Measurements from ENCODE around the gene PCSK6. TPM values are rescaled to one million over a fixed set of nuclear protein-coding genes. Genes with fewer than 3 reads are reported as not detected.

PCSK6 gene
- total RNA-seq, 4 donors from 2014 or later, result 12.8 to 23.2 (median 18.4) TPM

DNA sequence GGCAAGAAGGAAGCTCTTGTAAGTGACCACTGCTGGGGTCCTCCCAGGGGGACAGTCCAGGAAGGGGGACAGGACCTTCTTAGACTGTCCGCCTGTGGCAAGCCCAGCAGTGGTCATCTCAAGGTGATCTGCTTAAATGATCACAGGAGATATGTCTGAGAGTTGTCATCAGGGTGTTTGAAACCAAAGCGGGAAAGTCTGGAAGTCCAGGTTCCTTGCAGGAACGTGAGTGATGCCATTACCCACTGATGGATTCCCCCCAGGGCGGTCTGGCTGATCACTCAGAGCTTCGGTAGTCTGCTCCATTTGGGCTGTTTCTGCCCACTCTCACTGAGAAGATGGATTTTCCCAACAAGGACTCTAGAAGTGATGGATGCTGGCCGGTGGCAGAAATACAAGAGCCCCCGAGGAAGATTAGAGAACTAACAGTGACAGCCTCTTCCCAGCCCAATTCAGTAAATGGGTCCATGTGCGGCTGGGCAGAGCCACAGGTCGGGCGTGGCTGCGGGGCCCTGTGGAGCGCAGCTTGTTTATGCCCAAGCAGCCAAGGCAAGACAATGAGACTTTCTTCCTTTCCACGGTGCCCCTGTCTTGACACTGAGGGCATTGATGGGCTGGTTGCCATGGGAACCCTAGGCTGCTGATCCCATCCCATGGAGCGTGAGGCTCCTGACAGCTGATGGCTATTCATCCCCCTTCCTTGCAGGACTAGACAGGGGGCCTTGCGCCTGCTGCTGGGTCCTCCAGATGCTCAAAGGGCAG, 9.5 kb downstream of the PCSK6 start:
- Histone ChIP-seq H3K27me3 (peaks cover 4% of the 10 kb centered on the region), H3K9me3 (no peaks in the 10 kb centered on the region), H3K4me3 (no peak overlapping the region), H3K27ac (no peak overlapping the region), H3K36me3 (no peaks in the 10 kb centered on the region), H3K4me1 (no peaks in the 10 kb centered on the region)
- ATAC-seq, result no peak
- WGBS, 2 donors (ENCODE audit: low coverage in 1 of 2), result 67 to 92% methylated on average over 1 to 2 of the region's 15 CpGs
- TF ChIP-seq POLR2AphosphoS5 (IDR thresholded peaks at IDR 0.05) (no peak), EP300 (IDR thresholded peaks at IDR 0.05) (no peak), POLR2A (IDR thresholded peaks at IDR 0.05) (no peak)
- TF ChIP-seq, protein P1, sequence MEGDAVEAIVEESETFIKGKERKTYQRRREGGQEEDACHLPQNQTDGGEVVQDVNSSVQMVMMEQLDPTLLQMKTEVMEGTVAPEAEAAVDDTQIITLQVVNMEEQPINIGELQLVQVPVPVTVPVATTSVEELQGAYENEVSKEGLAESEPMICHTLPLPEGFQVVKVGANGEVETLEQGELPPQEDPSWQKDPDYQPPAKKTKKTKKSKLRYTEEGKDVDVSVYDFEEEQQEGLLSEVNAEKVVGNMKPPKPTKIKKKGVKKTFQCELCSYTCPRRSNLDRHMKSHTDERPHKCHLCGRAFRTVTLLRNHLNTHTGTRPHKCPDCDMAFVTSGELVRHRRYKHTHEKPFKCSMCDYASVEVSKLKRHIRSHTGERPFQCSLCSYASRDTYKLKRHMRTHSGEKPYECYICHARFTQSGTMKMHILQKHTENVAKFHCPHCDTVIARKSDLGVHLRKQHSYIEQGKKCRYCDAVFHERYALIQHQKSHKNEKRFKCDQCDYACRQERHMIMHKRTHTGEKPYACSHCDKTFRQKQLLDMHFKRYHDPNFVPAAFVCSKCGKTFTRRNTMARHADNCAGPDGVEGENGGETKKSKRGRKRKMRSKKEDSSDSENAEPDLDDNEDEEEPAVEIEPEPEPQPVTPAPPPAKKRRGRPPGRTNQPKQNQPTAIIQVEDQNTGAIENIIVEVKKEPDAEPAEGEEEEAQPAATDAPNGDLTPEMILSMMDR (IDR thresholded peaks at IDR 0.05), result no peak

DNA sequence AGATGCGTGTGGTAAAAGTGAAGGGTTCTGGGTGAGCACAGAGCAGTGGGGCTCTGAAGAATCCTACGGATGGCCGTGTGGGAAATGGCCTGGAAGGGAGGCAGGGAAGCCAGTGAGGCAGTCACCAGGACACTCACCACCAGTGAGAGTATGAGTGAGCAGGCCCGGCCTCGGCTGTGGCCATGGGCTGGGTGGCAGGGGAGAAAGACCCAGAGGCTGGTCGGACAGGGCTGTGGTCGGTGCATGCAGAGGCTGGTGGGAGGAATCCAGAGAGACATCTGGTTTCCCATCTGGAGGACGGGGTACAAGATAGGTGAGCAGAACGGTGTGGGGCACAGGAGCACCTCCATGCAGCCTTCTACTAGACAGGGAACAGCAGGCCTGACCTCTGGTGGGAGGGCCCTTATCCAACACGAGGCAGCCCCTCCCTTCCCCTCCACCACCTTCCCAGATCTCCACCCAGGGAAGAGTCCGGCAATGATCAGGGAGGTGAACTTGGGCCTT, 10.1 kb downstream of the PCSK6 start:
- H3K36me3 ChIP-seq, result no peaks in the 10 kb centered on the region
- no peak for ATAC-seq
- no peak overlapping the region for H3K4me3 ChIP-seq
- no peak overlapping the region for H3K27ac ChIP-seq
- no peaks in the 10 kb centered on the region for H3K4me1 ChIP-seq
- peaks cover 5% of the 10 kb centered on the region for H3K27me3 ChIP-seq
- TF ChIP-seq POLR2A (IDR thresholded peaks at IDR 0.05), result no peak
- TF ChIP-seq EP300 (IDR thresholded peaks at IDR 0.05), result no peak
- no peak for TF ChIP-seq POLR2AphosphoS5 (IDR thresholded peaks at IDR 0.05)
- TF ChIP-seq, protein P1 (IDR thresholded peaks at IDR 0.05), result no peak
- H3K9me3 ChIP-seq, result no peaks in the 10 kb centered on the region
- WGBS, 2 donors (ENCODE audit: low coverage in 1 of 2), result 79 to 95% methylated on average over 6 to 9 of the region's 11 CpGs

DNA sequence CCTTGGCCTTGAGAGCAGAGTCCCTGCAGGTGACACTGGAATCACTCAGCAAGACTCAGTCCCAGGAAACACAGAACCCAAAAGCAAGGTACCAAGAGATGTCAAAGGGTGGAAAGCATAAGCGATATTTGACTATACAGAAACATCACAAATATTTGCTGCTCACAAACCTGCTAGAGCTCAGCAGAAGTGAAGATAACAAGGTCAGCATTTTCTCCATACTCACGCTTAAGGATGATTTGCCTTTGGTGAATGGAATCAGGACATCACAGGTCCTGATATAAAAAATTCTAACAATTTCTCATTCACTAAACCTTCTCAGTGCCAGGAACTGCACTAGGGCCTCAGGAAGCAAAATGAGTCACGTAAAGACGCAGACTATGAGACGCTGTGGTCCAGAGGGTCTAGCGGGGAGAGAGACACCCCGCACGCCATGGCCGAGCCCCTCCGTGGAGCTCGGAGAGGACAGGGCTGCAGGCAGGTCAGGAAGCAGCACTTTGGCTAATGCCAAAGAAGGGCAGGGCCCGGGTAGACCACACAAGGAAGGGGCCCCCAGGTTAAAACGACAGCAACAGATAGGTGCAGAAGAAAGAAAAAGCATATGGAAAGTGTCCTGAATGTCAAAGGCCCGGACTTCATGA, 10.7 kb downstream of the PCSK6 start:
- H3K27ac ChIP-seq, result no peak overlapping the region
- H3K4me3 ChIP-seq, result no peak overlapping the region
- no peaks in the 10 kb centered on the region for H3K9me3 ChIP-seq
- TF ChIP-seq EP300 (IDR thresholded peaks at IDR 0.05), result no peak
- TF ChIP-seq POLR2AphosphoS5 (IDR thresholded peaks at IDR 0.05), result no peak
- peaks cover 7% of the 10 kb centered on the region for H3K27me3 ChIP-seq
- 81% methylated on average over 13 of the region's 14 CpGs; no CpG with 5 or more reads in 1 of the 2 donors for whole genome bisulfite sequencing, 2 donors (ENCODE audit: low coverage in 1 of 2)
- no peak for ATAC-seq
- H3K4me1 ChIP-seq, result no peaks in the 10 kb centered on the region
- no peaks in the 10 kb centered on the region for H3K36me3 ChIP-seq

DNA sequence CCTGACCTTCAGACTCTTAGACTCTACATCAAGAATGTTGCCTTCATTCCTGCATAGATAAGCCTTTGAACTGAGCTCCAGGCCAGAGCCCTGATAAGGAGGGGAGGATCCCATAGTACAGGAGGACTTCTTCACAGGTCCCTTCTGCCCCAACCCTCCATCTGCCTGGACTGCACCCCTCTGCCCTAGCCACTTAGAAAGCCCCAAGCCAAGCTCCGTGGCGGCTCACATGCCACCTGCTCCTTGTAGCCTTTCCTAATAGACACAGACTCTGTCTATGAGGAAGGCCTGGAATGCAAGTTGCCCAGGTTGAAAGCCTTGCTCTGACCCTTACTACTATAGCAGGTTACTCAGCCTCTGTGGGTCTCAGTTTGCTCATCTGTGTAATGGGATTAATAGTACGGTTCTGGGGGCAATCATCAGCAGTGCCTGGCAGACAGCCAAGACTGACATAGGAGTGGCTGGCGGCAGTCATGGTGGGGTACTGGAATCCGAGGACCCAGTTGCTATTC, 11.6 kb downstream of the PCSK6 start:
- 80 to 88% methylated on average over 2 of the region's 5 CpGs for WGBS, 2 donors (ENCODE audit: low coverage in 1 of 2)
- peaks cover 7% of the 10 kb centered on the region for H3K27me3 ChIP-seq
- no peaks in the 10 kb centered on the region for H3K9me3 ChIP-seq
- TF ChIP-seq POLR2AphosphoS5 (IDR thresholded peaks at IDR 0.05) (no peak), POLR2A (IDR thresholded peaks at IDR 0.05) (no peak), EP300 (IDR thresholded peaks at IDR 0.05) (no peak)
- TF ChIP-seq, protein P1 (IDR thresholded peaks at IDR 0.05), result no peak
- H3K4me1 ChIP-seq, result no peaks in the 10 kb centered on the region
- ATAC-seq, result no peak
- H3K27ac ChIP-seq, result no peak overlapping the region
- no peaks in the 10 kb centered on the region for H3K36me3 ChIP-seq
- no peak overlapping the region for H3K4me3 ChIP-seq

DNA sequence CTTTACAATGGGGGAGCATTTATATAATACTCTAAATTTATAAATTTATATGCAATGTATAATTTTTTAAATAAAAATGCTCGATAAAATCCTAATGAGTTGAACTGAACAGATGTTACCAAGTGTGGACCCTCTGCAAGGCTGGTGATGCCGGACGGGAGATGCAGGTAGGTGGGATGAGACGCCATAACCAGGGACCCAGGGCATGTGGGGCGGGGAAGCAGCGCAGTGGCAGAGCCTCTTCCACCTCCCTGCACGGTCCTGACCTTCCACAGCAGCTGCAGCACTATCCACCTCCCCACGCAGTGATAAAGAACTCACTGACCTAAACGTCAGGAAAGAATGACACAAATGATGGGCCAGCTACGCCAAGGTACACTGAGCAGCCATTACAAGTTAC, 12.8 kb downstream of the PCSK6 start:
- TF ChIP-seq POLR2AphosphoS5 (IDR thresholded peaks at IDR 0.05) (no peak), POLR2A (IDR thresholded peaks at IDR 0.05) (no peak), EP300 (IDR thresholded peaks at IDR 0.05) (no peak)
- TF ChIP-seq, protein P1 (IDR thresholded peaks at IDR 0.05), result no peak
- ATAC-seq, result no peak
- no peak overlapping the region for H3K4me3 ChIP-seq
- no peak overlapping the region for H3K27ac ChIP-seq
- H3K36me3 ChIP-seq, result no peaks in the 10 kb centered on the region
- H3K9me3 ChIP-seq, result no peaks in the 10 kb centered on the region
- H3K4me1 ChIP-seq, result no peaks in the 10 kb centered on the region
- 85 to 88% methylated on average over 7 to 10 of the region's 10 CpGs for WGBS, 2 donors (ENCODE audit: low coverage in 1 of 2)
- H3K27me3 ChIP-seq, result peaks cover 12% of the 10 kb centered on the region

Data from gastroesophageal sphincter (tissue), 4 donors.